PFSK-1 (cell line): ENCODE results near the gene DEDD2.

Experiments used
- FOXP2 ChIP-seq: optimal IDR thresholded peaks from 2 replicates; pipeline ENCODE3; 2011; ENCODE audit warnings: borderline replicate concordance, control low read depth, inconsistent platforms; ENCODE audit not compliant: insufficient read depth; ENCODE audit errors: extremely low read length, extremely low read depth
- POLR2AphosphoS5 ChIP-seq: IDR thresholded peaks from 2 replicates; pipeline ENCODE4 v1.6.1; 2012; ENCODE audit warnings: low read depth, mild to moderate bottlenecking, control low read depth, low read length, moderate library complexity
- SIN3A ChIP-seq: IDR thresholded peaks from 2 replicates; pipeline ENCODE4 v1.6.1; 2012; ENCODE audit warnings: mild to moderate bottlenecking, low read length, moderate library complexity, borderline replicate concordance; ENCODE audit not compliant: insufficient read depth
- TAF1 ChIP-seq: IDR thresholded peaks from 2 replicates; pipeline ENCODE4 v1.6.1; 2012; ENCODE audit warnings: low read length, control low read depth, borderline replicate concordance; ENCODE audit not compliant: insufficient read depth
- TF ChIP-seq, protein P1 (sequence below), 2 experiments: IDR thresholded peaks; 2 replicates each; pipeline versions ENCODE4 v1.6.1 to v1.8.0; 2011 to 2012; ENCODE audit warnings: low read depth in 2 of 2, low read length in 2 of 2, control low read depth in 1 of 2, inconsistent platforms in 1 of 2, mild to moderate bottlenecking in 1 of 2, moderate library complexity in 1 of 2; ENCODE audit not compliant: insufficient read depth in 1 of 2

The DEDD2 gene

GRCh38 chr19:42170715-42171114 lies 46.8 kb downstream of the DEDD2 start:
- no peak for TF ChIP-seq TAF1
- TF ChIP-seq, protein P1, sequence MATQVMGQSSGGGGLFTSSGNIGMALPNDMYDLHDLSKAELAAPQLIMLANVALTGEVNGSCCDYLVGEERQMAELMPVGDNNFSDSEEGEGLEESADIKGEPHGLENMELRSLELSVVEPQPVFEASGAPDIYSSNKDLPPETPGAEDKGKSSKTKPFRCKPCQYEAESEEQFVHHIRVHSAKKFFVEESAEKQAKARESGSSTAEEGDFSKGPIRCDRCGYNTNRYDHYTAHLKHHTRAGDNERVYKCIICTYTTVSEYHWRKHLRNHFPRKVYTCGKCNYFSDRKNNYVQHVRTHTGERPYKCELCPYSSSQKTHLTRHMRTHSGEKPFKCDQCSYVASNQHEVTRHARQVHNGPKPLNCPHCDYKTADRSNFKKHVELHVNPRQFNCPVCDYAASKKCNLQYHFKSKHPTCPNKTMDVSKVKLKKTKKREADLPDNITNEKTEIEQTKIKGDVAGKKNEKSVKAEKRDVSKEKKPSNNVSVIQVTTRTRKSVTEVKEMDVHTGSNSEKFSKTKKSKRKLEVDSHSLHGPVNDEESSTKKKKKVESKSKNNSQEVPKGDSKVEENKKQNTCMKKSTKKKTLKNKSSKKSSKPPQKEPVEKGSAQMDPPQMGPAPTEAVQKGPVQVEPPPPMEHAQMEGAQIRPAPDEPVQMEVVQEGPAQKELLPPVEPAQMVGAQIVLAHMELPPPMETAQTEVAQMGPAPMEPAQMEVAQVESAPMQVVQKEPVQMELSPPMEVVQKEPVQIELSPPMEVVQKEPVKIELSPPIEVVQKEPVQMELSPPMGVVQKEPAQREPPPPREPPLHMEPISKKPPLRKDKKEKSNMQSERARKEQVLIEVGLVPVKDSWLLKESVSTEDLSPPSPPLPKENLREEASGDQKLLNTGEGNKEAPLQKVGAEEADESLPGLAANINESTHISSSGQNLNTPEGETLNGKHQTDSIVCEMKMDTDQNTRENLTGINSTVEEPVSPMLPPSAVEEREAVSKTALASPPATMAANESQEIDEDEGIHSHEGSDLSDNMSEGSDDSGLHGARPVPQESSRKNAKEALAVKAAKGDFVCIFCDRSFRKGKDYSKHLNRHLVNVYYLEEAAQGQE (IDR thresholded peaks at IDR 0.05; ENCODE audit: insufficient read depth in 1 of 2, low read depth in 2 of 2, low read length in 2 of 2): no peak
- no peak for TF ChIP-seq FOXP2
- no peak for TF ChIP-seq SIN3A
- TF ChIP-seq POLR2AphosphoS5: no peak

- TF ChIP-seq TAF1 (no peak), SIN3A (no peak), FOXP2 (no peak), POLR2AphosphoS5 (no peak)
- TF ChIP-seq, protein P1 (IDR thresholded peaks at IDR 0.05; ENCODE audit: insufficient read depth in 1 of 2, low read depth in 2 of 2, low read length in 2 of 2): no peak
These were observed 47.7 kb downstream of the DEDD2 start for GRCh38 chr19:42169486-42170413.

DNA sequence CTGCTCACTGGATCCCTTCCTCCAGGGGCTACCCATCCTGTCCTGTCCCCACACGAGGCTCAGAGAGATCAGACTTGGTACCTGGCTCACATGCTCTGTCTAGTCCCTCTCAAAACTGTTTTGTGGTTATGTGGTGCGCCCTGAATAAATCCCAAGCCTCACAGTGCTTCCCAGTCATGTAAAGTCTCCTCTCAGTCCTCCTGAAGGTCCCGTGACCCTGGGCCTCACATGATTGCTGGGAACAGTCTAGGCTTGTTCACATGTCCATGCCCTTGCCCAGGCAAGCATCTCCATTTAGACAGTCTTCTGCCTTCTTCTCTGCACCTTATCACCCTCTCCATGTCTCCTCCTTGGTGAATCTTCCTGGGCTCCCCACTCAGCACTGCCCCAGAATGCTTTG lies 49.3 kb downstream of the DEDD2 start:
- TF ChIP-seq POLR2AphosphoS5 (no peak), FOXP2 (no peak), SIN3A (no peak), TAF1 (no peak)
- TF ChIP-seq, protein P1 (IDR thresholded peaks at IDR 0.05; ENCODE audit: insufficient read depth in 1 of 2, low read depth in 2 of 2, low read length in 2 of 2): no peak

- no peak for TF ChIP-seq SIN3A
- TF ChIP-seq TAF1: no peak
- TF ChIP-seq, protein P1 (IDR thresholded peaks at IDR 0.05; ENCODE audit: insufficient read depth in 1 of 2, low read depth in 2 of 2, low read length in 2 of 2): no peak
- no peak for TF ChIP-seq FOXP2
- no peak for TF ChIP-seq POLR2AphosphoS5
These were observed 51.2 kb downstream of the DEDD2 start for GRCh38 chr19:42166316-42166715.
